WTC11 (cell line): ENCODE results near the gene CPO. TPM values are rescaled to one million over a fixed set of nuclear protein-coding genes. Genes with fewer than 3 reads are reported as not detected.

Experiments used
- ATAC-seq: fragments of 200-7000 bp; cut with Tn5 transposase; 2 replicates; pipeline ENCODE4 v1.10.0; 2021; ENCODE audit warnings: mild to moderate bottlenecking, moderate library complexity
- CTCF ChIA-PET: fragments of 300-600 bp; sonication (Branson Sonifier 250); formaldehyde crosslinking; loops from one replicate; lab custom pipeline; 2021; ENCODE audit warnings: antibody characterized with exemption; lab: Charles Lee
- POLR2A ChIA-PET: fragments of 350-600 bp; sonication (Branson Sonifier 250); formaldehyde crosslinking; loops from one replicate; lab custom pipeline; 2021; ENCODE audit warnings: antibody characterized with exemption; lab: Charles Lee
- DNase-seq: peaks from one replicate; pipeline ENCODE4 v3.0.0; 2021; ENCODE audit warnings: low spot score
- H3K27ac Mint-ChIP-seq: 2 replicates; pipeline ENCODE4 v1.8.0; 2021; ENCODE audit warnings: mixed read lengths
- H3K27me3 Mint-ChIP-seq: 2 replicates; pipeline ENCODE4 v1.8.0; 2021; ENCODE audit warnings: low read depth, mild to moderate bottlenecking, moderate library complexity, mixed read lengths
- H3K36me3 Mint-ChIP-seq: 2 replicates; pipeline ENCODE4 v1.8.0; 2021; ENCODE audit warnings: mixed read lengths
- H3K4me1 Mint-ChIP-seq: 2 replicates; pipeline ENCODE4 v1.8.0; 2022; ENCODE audit warnings: mixed read lengths
- H3K4me3 Mint-ChIP-seq: 2 replicates; pipeline ENCODE4 v1.8.0; 2021; ENCODE audit warnings: mild to moderate bottlenecking, moderate library complexity, mixed read lengths
- H3K9me3 Mint-ChIP-seq: 2 replicates; pipeline ENCODE4 v1.8.0; 2021; ENCODE audit warnings: mixed read lengths
- ATF1 ChIP-seq: sonication (generic); formaldehyde crosslinking; IDR thresholded peaks from 2 replicates; pipeline ENCODE4 v1.8.1; 2023; ENCODE audit warnings: mild to moderate bottlenecking, moderate library complexity, missing genetic modification reagents
- ELF4 ChIP-seq: sonication (generic); formaldehyde crosslinking; IDR thresholded peaks from 2 replicates; pipeline ENCODE4 v1.8.1; 2022; ENCODE audit warnings: low read depth, mild to moderate bottlenecking, moderate library complexity, missing genetic modification reagents
- EMX1 ChIP-seq: fragments of 250-450 bp; sonication (Bioruptor Pico); IDR thresholded peaks from 2 replicates; pipeline ENCODE4 v1.8.0; 2021; ENCODE audit warnings: mild to moderate bottlenecking
- IRF2 ChIP-seq: sonication (generic); formaldehyde crosslinking; IDR thresholded peaks from 2 replicates; pipeline ENCODE4 v1.8.0; 2022; ENCODE audit warnings: low read depth, missing genetic modification reagents, borderline replicate concordance
- NR1H2 ChIP-seq: sonication (generic); formaldehyde crosslinking; IDR thresholded peaks from 2 replicates; pipeline ENCODE4 v1.9.0; 2021; ENCODE audit warnings: mild to moderate bottlenecking, moderate library complexity, missing genetic modification reagents
- NR3C1 ChIP-seq: sonication (generic); formaldehyde crosslinking; conservative IDR thresholded peaks from 2 replicates; pipeline ENCODE4 v1.8.1; 2023; ENCODE audit warnings: low read depth, mild to moderate bottlenecking, missing genetic modification reagents
- RELA ChIP-seq: sonication (generic); formaldehyde crosslinking; IDR thresholded peaks from 2 replicates; pipeline ENCODE4 v1.8.1; 2022; ENCODE audit warnings: missing genetic modification reagents, mild to moderate bottlenecking, borderline replicate concordance
- RORB ChIP-seq: fragments of 250-450 bp; sonication (Bioruptor Pico); IDR thresholded peaks from 2 replicates; pipeline ENCODE4 v1.9.0; 2021; ENCODE audit warnings: mild to moderate bottlenecking
- SMAD4 ChIP-seq: sonication (generic); formaldehyde crosslinking; IDR thresholded peaks from 2 replicates; pipeline ENCODE4 v1.8.0; 2022; ENCODE audit warnings: mild to moderate bottlenecking, missing genetic modification reagents
- SP1 ChIP-seq: sonication (generic); formaldehyde crosslinking; conservative IDR thresholded peaks from 2 replicates; pipeline ENCODE4 v1.8.1; 2022; ENCODE audit warnings: missing genetic modification reagents
- ZNF219 ChIP-seq: sonication (generic); formaldehyde crosslinking; IDR thresholded peaks from 2 replicates; pipeline ENCODE4 v1.8.0; 2023; ENCODE audit warnings: missing genetic modification reagents, mild to moderate bottlenecking, borderline replicate concordance
- total RNA-seq: library from RNA; stranded (reverse); gene quantifications from 3 replicates; pipeline ENCODE4 v1.2.3, GENCODE V29; 2021
- TF ChIP-seq, protein P1 (sequence below): sonication (generic); formaldehyde crosslinking; IDR thresholded peaks from 2 replicates; pipeline ENCODE4 v1.8.1; 2023; ENCODE audit warnings: mild to moderate bottlenecking, missing genetic modification reagents, borderline replicate concordance
- TF ChIP-seq, protein P2 (sequence below): sonication (generic); formaldehyde crosslinking; IDR thresholded peaks from 2 replicates; pipeline ENCODE4 v1.8.1; 2023; ENCODE audit warnings: mild to moderate bottlenecking, missing genetic modification reagents
- TF ChIP-seq, protein P3 (sequence below): fragments of 250-450 bp; sonication (Bioruptor Pico); IDR thresholded peaks from 2 replicates; pipeline ENCODE4 v2.1.2; 2022; ENCODE audit warnings: mild to moderate bottlenecking, moderate library complexity
- TF ChIP-seq, protein P4 (sequence below): sonication (generic); formaldehyde crosslinking; IDR thresholded peaks from 2 replicates; pipeline ENCODE4 v1.8.1; 2022; ENCODE audit warnings: low read depth, mild to moderate bottlenecking, moderate library complexity, missing genetic modification reagents, borderline replicate concordance
- TF ChIP-seq, protein P5 (sequence below): sonication (generic); formaldehyde crosslinking; IDR thresholded peaks from 2 replicates; pipeline ENCODE4 v1.8.0; 2022; ENCODE audit warnings: mild to moderate bottlenecking, missing genetic modification reagents
- TF ChIP-seq, protein P6 (sequence below): sonication (generic); formaldehyde crosslinking; IDR thresholded peaks from 2 replicates; pipeline ENCODE4 v1.8.1; 2023; ENCODE audit warnings: mild to moderate bottlenecking, missing genetic modification reagents, moderate library complexity
- TF ChIP-seq, protein P7 (sequence below): fragments of 250-450 bp; sonication (Bioruptor Pico); IDR thresholded peaks from 2 replicates; pipeline ENCODE4 v1.9.0; 2021; ENCODE audit warnings: moderate library complexity, mild to moderate bottlenecking, inconsistent platforms, borderline replicate concordance
- TF ChIP-seq, protein P8 (sequence below): sonication (generic); formaldehyde crosslinking; IDR thresholded peaks from 2 replicates; pipeline ENCODE4 v1.8.1; 2022; ENCODE audit warnings: missing genetic modification reagents, borderline replicate concordance
- TF ChIP-seq, protein P9 (sequence below): fragments of 200-600 bp; IDR thresholded peaks from 2 replicates; pipeline ENCODE4 v1.8.0; 2022; ENCODE audit warnings: antibody characterized with exemption

The CPO gene
- total RNA-seq, 1 experiment from 2014 or later: 1.2 TPM

DNA sequence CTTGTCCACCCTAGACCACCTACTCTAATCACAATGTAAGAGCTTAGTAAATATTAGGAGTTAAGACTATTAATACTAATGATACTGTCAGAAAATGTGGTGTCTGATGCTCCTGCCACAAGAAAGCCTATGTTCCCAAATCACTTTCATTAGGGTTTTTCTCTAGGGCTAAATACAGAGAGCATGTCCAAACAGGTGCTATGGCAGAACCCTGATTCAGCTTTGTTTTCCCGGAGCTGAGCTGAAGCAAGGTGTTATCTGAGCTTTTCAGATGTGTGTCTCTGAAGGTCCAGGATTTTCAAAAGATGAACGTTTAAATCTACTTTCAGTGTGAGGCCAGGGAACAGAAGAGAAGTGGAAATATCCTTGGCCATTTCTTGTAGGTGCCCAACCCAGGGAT, 40.6 kb downstream of the CPO start:
- POLR2A ChIA-PET: no interaction called here

DNA sequence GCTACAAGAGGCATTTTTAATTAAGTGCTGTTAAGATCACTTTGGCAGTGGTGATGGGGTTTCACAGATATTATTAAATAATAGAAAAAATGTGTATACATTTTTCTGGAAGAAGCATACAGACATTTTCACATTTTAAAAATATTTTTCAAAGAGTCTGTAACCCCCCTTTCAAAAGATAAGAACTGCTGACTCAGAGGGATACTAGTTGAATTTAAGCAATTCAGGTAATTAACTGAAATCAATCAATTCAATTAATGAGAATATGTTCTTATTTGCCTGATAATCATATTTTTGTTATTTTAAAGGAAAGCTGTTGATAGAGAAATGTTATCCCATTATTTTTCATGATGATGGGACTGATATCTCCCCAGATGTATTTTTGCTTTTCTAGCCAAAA, 41.1 kb downstream of the CPO start:
- ChIA-PET CTCF (interaction anchor here (1.2 to 1.4 kb wide), 3 partner anchors 180 to 493 kb away, joined by 3 to 7 read pairs (median 3); no protein-coding TSS in a partner anchor), POLR2A (no interaction called here)
- no peaks in the 10 kb centered on the region for H3K27me3 Mint-ChIP-seq
- ATAC-seq: no peak
- no peak for DNase-seq
- H3K4me3 Mint-ChIP-seq: no peak overlapping the region
- peaks cover 7% of the 10 kb centered on the region for H3K36me3 Mint-ChIP-seq
- H3K4me1 Mint-ChIP-seq: peaks cover 42% of the 10 kb centered on the region
- peaks cover 12% of the 10 kb centered on the region for H3K9me3 Mint-ChIP-seq
- H3K27ac Mint-ChIP-seq: no peak overlapping the region
- TF ChIP-seq ATF1 (CRISPR knock-in tag): no peak
- TF ChIP-seq RELA (CRISPR knock-in tag): no peak
- TF ChIP-seq RORB (CRISPR knock-in tag): no peak
- TF ChIP-seq, protein P1, sequence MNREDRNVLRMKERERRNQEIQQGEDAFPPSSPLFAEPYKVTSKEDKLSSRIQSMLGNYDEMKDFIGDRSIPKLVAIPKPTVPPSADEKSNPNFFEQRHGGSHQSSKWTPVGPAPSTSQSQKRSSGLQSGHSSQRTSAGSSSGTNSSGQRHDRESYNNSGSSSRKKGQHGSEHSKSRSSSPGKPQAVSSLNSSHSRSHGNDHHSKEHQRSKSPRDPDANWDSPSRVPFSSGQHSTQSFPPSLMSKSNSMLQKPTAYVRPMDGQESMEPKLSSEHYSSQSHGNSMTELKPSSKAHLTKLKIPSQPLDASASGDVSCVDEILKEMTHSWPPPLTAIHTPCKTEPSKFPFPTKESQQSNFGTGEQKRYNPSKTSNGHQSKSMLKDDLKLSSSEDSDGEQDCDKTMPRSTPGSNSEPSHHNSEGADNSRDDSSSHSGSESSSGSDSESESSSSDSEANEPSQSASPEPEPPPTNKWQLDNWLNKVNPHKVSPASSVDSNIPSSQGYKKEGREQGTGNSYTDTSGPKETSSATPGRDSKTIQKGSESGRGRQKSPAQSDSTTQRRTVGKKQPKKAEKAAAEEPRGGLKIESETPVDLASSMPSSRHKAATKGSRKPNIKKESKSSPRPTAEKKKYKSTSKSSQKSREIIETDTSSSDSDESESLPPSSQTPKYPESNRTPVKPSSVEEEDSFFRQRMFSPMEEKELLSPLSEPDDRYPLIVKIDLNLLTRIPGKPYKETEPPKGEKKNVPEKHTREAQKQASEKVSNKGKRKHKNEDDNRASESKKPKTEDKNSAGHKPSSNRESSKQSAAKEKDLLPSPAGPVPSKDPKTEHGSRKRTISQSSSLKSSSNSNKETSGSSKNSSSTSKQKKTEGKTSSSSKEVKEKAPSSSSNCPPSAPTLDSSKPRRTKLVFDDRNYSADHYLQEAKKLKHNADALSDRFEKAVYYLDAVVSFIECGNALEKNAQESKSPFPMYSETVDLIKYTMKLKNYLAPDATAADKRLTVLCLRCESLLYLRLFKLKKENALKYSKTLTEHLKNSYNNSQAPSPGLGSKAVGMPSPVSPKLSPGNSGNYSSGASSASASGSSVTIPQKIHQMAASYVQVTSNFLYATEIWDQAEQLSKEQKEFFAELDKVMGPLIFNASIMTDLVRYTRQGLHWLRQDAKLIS (CRISPR knock-in tag): no peak
- TF ChIP-seq ZNF219 (CRISPR knock-in tag): no peak
- TF ChIP-seq SMAD4 (CRISPR knock-in tag): no peak
- TF ChIP-seq, protein P2, sequence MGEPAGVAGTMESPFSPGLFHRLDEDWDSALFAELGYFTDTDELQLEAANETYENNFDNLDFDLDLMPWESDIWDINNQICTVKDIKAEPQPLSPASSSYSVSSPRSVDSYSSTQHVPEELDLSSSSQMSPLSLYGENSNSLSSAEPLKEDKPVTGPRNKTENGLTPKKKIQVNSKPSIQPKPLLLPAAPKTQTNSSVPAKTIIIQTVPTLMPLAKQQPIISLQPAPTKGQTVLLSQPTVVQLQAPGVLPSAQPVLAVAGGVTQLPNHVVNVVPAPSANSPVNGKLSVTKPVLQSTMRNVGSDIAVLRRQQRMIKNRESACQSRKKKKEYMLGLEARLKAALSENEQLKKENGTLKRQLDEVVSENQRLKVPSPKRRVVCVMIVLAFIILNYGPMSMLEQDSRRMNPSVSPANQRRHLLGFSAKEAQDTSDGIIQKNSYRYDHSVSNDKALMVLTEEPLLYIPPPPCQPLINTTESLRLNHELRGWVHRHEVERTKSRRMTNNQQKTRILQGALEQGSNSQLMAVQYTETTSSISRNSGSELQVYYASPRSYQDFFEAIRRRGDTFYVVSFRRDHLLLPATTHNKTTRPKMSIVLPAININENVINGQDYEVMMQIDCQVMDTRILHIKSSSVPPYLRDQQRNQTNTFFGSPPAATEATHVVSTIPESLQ (CRISPR knock-in tag): no peak
- TF ChIP-seq ELF4 (CRISPR knock-in tag): no peak
- TF ChIP-seq, protein P3, sequence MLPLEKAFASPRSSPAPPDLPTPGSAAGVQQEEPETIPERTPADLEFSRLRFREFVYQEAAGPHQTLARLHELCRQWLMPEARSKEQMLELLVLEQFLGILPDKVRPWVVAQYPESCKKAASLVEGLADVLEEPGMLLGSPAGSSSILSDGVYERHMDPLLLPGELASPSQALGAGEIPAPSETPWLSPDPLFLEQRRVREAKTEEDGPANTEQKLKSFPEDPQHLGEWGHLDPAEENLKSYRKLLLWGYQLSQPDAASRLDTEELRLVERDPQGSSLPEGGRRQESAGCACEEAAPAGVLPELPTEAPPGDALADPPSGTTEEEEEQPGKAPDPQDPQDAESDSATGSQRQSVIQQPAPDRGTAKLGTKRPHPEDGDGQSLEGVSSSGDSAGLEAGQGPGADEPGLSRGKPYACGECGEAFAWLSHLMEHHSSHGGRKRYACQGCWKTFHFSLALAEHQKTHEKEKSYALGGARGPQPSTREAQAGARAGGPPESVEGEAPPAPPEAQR: no peak
- no peak for TF ChIP-seq NR3C1 (CRISPR knock-in tag)
- no peak for TF ChIP-seq SP1 (CRISPR knock-in tag)
- TF ChIP-seq, protein P4, sequence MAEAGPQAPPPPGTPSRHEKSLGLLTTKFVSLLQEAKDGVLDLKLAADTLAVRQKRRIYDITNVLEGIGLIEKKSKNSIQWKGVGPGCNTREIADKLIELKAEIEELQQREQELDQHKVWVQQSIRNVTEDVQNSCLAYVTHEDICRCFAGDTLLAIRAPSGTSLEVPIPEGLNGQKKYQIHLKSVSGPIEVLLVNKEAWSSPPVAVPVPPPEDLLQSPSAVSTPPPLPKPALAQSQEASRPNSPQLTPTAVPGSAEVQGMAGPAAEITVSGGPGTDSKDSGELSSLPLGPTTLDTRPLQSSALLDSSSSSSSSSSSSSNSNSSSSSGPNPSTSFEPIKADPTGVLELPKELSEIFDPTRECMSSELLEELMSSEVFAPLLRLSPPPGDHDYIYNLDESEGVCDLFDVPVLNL (CRISPR knock-in tag): no peak
- TF ChIP-seq, protein P5, sequence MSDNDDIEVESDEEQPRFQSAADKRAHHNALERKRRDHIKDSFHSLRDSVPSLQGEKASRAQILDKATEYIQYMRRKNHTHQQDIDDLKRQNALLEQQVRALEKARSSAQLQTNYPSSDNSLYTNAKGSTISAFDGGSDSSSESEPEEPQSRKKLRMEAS (CRISPR knock-in tag): no peak
- TF ChIP-seq, protein P6, sequence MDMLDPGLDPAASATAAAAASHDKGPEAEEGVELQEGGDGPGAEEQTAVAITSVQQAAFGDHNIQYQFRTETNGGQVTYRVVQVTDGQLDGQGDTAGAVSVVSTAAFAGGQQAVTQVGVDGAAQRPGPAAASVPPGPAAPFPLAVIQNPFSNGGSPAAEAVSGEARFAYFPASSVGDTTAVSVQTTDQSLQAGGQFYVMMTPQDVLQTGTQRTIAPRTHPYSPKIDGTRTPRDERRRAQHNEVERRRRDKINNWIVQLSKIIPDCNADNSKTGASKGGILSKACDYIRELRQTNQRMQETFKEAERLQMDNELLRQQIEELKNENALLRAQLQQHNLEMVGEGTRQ (CRISPR knock-in tag): no peak
- TF ChIP-seq, protein P7, sequence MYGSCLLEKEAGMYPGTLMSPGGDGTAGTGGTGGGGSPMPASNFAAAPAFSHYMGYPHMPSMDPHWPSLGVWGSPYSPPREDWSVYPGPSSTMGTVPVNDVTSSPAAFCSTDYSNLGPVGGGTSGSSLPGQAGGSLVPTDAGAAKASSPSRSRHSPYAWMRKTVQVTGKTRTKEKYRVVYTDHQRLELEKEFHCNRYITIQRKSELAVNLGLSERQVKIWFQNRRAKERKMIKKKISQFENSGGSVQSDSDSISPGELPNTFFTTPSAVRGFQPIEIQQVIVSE (CRISPR knock-in tag): no peak

More for the DNA sequence above, 40.6 kb downstream of the CPO start:
- DNase-seq: no peak
- Mint-ChIP-seq H3K27ac (no peak overlapping the region; the same call in 1 of the 2 replicates), H3K9me3 (peaks cover 16% of the 10 kb centered on the region), H3K36me3 (peaks cover 10% of the 10 kb centered on the region), H3K4me3 (no peak overlapping the region), H3K4me1 (peaks cover 43% of the 10 kb centered on the region), H3K27me3 (no peaks in the 10 kb centered on the region)
- CTCF ChIA-PET: interaction anchor here (1.2 to 1.4 kb wide), 2 partner anchors 179 to 493 kb away, joined by 3 to 7 read pairs; no protein-coding TSS in a partner anchor
- ATAC-seq: no peak
- TF ChIP-seq EMX1 (CRISPR knock-in tag) (no peak), NR1H2 (CRISPR knock-in tag) (no peak), IRF2 (CRISPR knock-in tag) (no peak), RORB (CRISPR knock-in tag) (no peak), RELA (CRISPR knock-in tag) (no peak)
- TF ChIP-seq, protein P8, sequence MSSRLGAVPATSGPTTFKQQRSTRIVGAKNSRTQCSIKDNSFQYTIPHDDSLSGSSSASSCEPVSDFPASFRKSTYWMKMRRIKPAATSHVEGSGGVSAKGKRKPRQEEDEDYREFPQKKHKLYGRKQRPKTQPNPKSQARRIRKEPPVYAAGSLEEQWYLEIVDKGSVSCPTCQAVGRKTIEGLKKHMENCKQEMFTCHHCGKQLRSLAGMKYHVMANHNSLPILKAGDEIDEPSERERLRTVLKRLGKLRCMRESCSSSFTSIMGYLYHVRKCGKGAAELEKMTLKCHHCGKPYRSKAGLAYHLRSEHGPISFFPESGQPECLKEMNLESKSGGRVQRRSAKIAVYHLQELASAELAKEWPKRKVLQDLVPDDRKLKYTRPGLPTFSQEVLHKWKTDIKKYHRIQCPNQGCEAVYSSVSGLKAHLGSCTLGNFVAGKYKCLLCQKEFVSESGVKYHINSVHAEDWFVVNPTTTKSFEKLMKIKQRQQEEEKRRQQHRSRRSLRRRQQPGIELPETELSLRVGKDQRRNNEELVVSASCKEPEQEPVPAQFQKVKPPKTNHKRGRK (CRISPR knock-in tag): no peak
- TF ChIP-seq, protein P9, sequence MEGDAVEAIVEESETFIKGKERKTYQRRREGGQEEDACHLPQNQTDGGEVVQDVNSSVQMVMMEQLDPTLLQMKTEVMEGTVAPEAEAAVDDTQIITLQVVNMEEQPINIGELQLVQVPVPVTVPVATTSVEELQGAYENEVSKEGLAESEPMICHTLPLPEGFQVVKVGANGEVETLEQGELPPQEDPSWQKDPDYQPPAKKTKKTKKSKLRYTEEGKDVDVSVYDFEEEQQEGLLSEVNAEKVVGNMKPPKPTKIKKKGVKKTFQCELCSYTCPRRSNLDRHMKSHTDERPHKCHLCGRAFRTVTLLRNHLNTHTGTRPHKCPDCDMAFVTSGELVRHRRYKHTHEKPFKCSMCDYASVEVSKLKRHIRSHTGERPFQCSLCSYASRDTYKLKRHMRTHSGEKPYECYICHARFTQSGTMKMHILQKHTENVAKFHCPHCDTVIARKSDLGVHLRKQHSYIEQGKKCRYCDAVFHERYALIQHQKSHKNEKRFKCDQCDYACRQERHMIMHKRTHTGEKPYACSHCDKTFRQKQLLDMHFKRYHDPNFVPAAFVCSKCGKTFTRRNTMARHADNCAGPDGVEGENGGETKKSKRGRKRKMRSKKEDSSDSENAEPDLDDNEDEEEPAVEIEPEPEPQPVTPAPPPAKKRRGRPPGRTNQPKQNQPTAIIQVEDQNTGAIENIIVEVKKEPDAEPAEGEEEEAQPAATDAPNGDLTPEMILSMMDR: no peak
